Endothelial cell of umbilical vein (primary cell): ENCODE data around the gene SPDEF. TPM values are rescaled to one million over a fixed set of nuclear protein-coding genes. Genes with fewer than 3 reads are reported as not detected.

Experiments used
- BruUV-seq: library from RNA; stranded (reverse); fragments of 400-500 nt; replicated peaks from 2 replicates; lab custom pipeline; 2021; lab: Mats Ljungman, UMichigan
- CTCF ChIA-PET: fragments of 300-600, 350-600 bp; sonication (Branson Sonifier 250); formaldehyde crosslinking; loops from one replicate; lab custom pipeline; 2021; ENCODE audit warnings: antibody characterized with exemption, inconsistent platforms; lab: Charles Lee
- POLR2A ChIA-PET: fragments of 300-600, 350-600 bp; sonication (Branson Sonifier 250); formaldehyde crosslinking; loops from one replicate; lab custom pipeline; 2021; ENCODE audit warnings: antibody characterized with exemption, inconsistent platforms; lab: Charles Lee
- DNase-seq: peaks from one replicate; pipeline ENCODE4 v3.0.0-alpha.2; 2011; ENCODE audit warnings: low read depth, low spot score
- FAIRE-seq: peaks from 2 replicates; lab custom pipeline; 2011; peaks lifted over from hg19 to GRCh38; lab: Jason Lieb, UNC
- H2AFZ ChIP-seq: 2 replicates; pipeline ENCODE4 v1.6.0; 2012; ENCODE audit warnings: low read depth, low read length, control low read depth, inconsistent platforms
- H3K27ac ChIP-seq: 2 replicates; pipeline ENCODE4 v1.5.1; 2011; ENCODE audit warnings: low read depth, mild to moderate bottlenecking, control low read depth, low read length, moderate library complexity; ENCODE audit not compliant: insufficient read depth
- H3K27me3 ChIP-seq, 2 experiments: 2 replicates each; pipeline versions ENCODE4 v1.6.0 to v1.6.1; 2011; ENCODE audit warnings: low read length in 2 of 2, mixed read lengths in 1 of 2; ENCODE audit not compliant: control insufficient read depth in 2 of 2, insufficient read depth in 2 of 2
- H3K36me3 ChIP-seq, 2 experiments: 2 replicates in 1 of 2; 3 replicates in 1 of 2; pipeline ENCODE4 v1.5.1; 2011; ENCODE audit warnings: low read length in 2 of 2, mild to moderate bottlenecking in 1 of 2, moderate library complexity in 1 of 2; ENCODE audit not compliant: control insufficient read depth in 2 of 2, insufficient read depth in 2 of 2; ENCODE audit errors: extremely low read depth in 1 of 2
- H3K4me1 ChIP-seq: 3 replicates; pipeline ENCODE4 v1.5.1; 2011; ENCODE audit warnings: mild to moderate bottlenecking, low read length; ENCODE audit not compliant: control insufficient read depth, insufficient read depth; ENCODE audit errors: extremely low read depth
- H3K4me2 ChIP-seq: 2 replicates; pipeline ENCODE4 v1.6.1; 2011; ENCODE audit warnings: low read length, control low read depth, mixed read lengths; ENCODE audit not compliant: insufficient read depth
- H3K4me3 ChIP-seq, 3 experiments: fragments of 200-600 bp in 1 of 3; sonication (generic), shearing (Covaris generic) in 1 of 3; replicated peaks in 1 of 3; 2 replicates each; pipeline ENCODE4 v1.5.1; 2011 to 2016; ENCODE audit warnings: control low read depth in 3 of 3, low read length in 3 of 3, mild to moderate bottlenecking in 2 of 3, inconsistent platforms in 1 of 3, low read depth in 1 of 3, moderate library complexity in 1 of 3; ENCODE audit not compliant: insufficient read depth in 1 of 3
- H3K79me2 ChIP-seq: 2 replicates; pipeline ENCODE4 v1.6.0; 2012; ENCODE audit warnings: low read length, inconsistent platforms; ENCODE audit not compliant: control insufficient read depth, insufficient read depth
- H3K9ac ChIP-seq: replicated peaks from 2 replicates; pipeline ENCODE3; 2011; ENCODE audit warnings: low read length, control low read depth; ENCODE audit not compliant: insufficient read depth; ENCODE audit errors: extremely low read depth
- H3K9me1 ChIP-seq: replicated peaks from 3 replicates; pipeline ENCODE4 v1.6.0; 2011; ENCODE audit warnings: mild to moderate bottlenecking, low read length; ENCODE audit not compliant: control insufficient read depth, insufficient read depth; ENCODE audit errors: extremely low read depth
- H3K9me3 ChIP-seq: replicated peaks from 2 replicates; pipeline ENCODE4 v1.5.1; 2012; ENCODE audit warnings: low read length, inconsistent platforms; ENCODE audit not compliant: control insufficient read depth, insufficient read depth
- H4K20me1 ChIP-seq: replicated peaks from 2 replicates; pipeline ENCODE3; 2011; ENCODE audit warnings: mild to moderate bottlenecking, low read length; ENCODE audit not compliant: control insufficient read depth, insufficient read depth; ENCODE audit errors: extremely low read depth
- EZH2 ChIP-seq: IDR thresholded peaks from 2 replicates; pipeline ENCODE4 v1.6.1; 2012; ENCODE audit warnings: borderline replicate concordance, low read depth, mild to moderate bottlenecking, moderate library complexity, low read length, inconsistent platforms; ENCODE audit not compliant: severe bottlenecking
- FOS ChIP-seq: IDR thresholded peaks from 2 replicates; pipeline ENCODE4 v1.6.1; 2011; ENCODE audit warnings: mild to moderate bottlenecking, low read length, moderate library complexity, borderline replicate concordance; ENCODE audit not compliant: insufficient read depth
- GATA2 ChIP-seq: IDR thresholded peaks from 2 replicates; pipeline ENCODE4 v1.7.0; 2011; ENCODE audit warnings: low read depth, mild to moderate bottlenecking, moderate library complexity, mixed read lengths, low read length; ENCODE audit not compliant: insufficient read length, insufficient read depth
- JUN ChIP-seq: IDR thresholded peaks from 2 replicates; pipeline ENCODE4 v1.6.1; 2011; ENCODE audit warnings: borderline replicate concordance, low read depth; ENCODE audit not compliant: insufficient read length, insufficient read depth
- MYC ChIP-seq: IDR thresholded peaks from one replicate; pipeline ENCODE4 v1.6.1; 2011; ENCODE audit warnings: mild to moderate bottlenecking, low read depth, low read length
- POLR2A ChIP-seq: IDR thresholded peaks from 2 replicates; pipeline ENCODE4 v1.6.1; 2012; ENCODE audit warnings: low read depth, mild to moderate bottlenecking, control low read depth, low read length
- POLR2AphosphoS5 ChIP-seq: IDR thresholded peaks from 2 replicates; pipeline ENCODE4 v1.6.1; 2012; ENCODE audit warnings: low read depth, mild to moderate bottlenecking, control low read depth, low read length, moderate library complexity; ENCODE audit not compliant: insufficient read depth
- dilution Hi-C: fragments of 300-500 bp; cut with MboI; formaldehyde crosslinking; loops from one replicate; pipeline ENCODE4 v1.15.0; 2019; ENCODE audit warnings: low sequenced_read_pairs; ENCODE audit not compliant: extremely low pct_ligation_motif_present
- intact Hi-C: fragments of 100-400 bp; cut with micrococcal nuclease; formaldehyde crosslinking; loops from one replicate; pipeline ENCODE4 v1.10.0; 2022
- polyA plus RNA-seq, 4 experiments: library from polyadenylated mRNA; depleted of rRNA in 3 of 4; stranded (reverse) in 3 of 4; unstranded in 1 of 4; fragments of >200 nt; gene quantifications; 2 replicates each; pipeline versions ENCODE4 v1.2.1 to v1.2.3, GENCODE V29; 2011 to 2012; ENCODE audit warnings: missing spikeins in 1 of 4
- total RNA-seq: library from RNA; stranded (reverse); gene quantifications from 2 replicates; pipeline ENCODE4 v1.2.3, GENCODE V29; 2021
- TF ChIP-seq, protein P1 (sequence below): IDR thresholded peaks from 2 replicates; pipeline ENCODE4 v1.6.1; 2011; ENCODE audit not compliant: insufficient read depth, insufficient read length
- TF ChIP-seq, protein P2 (sequence below), 2 donors: IDR thresholded peaks; 1 replicate in 1 of 2; 2 replicates in 1 of 2; pipeline ENCODE4 v1.5.1; 2011; ENCODE audit warnings: low read length in 2 of 2, mild to moderate bottlenecking in 2 of 2, moderate library complexity in 2 of 2, control low read depth in 1 of 2, inconsistent platforms in 1 of 2, low read depth in 1 of 2; ENCODE audit not compliant: insufficient read depth in 1 of 2; ENCODE audit errors: extremely low read depth in 1 of 2

Gene SPDEF
- total and polyA plus RNA-seq, 2 donors (not counting 3 experiments of a cell fraction or from before 2014, with no cell fraction given): not detected

GRCh38 chr6:34543421-34543820, 12.7 kb downstream of the SPDEF start:
- Histone ChIP-seq H3K9me3 (no peaks in the 10 kb centered on the region), H2AFZ (no peak overlapping the region), H3K9me1 (no peaks in the 10 kb centered on the region), H3K4me1 (peaks cover 6% of the 10 kb centered on the region), H3K9ac (no peak overlapping the region), H4K20me1 (no peaks in the 10 kb centered on the region), H3K27me3 (no peaks in the 10 kb centered on the region), H3K4me3 (no peak overlapping the region), H3K79me2 (no peaks in the 10 kb centered on the region), H3K4me2 (no peak overlapping the region), H3K27ac (no peak overlapping the region), H3K36me3 (no peaks in the 10 kb centered on the region)
- DNase-seq (peak; percentile 44), FAIRE-seq (peak; percentile 94)
- intact Hi-C loops (no loop called here), dilution Hi-C loops (no loop called here)
- ChIA-PET CTCF (no interaction called here), POLR2A (no interaction called here)
- no peak for TF ChIP-seq POLR2A
- peak; percentile 16 for TF ChIP-seq JUN
- BruUV-seq: no TSS peak

DNA sequence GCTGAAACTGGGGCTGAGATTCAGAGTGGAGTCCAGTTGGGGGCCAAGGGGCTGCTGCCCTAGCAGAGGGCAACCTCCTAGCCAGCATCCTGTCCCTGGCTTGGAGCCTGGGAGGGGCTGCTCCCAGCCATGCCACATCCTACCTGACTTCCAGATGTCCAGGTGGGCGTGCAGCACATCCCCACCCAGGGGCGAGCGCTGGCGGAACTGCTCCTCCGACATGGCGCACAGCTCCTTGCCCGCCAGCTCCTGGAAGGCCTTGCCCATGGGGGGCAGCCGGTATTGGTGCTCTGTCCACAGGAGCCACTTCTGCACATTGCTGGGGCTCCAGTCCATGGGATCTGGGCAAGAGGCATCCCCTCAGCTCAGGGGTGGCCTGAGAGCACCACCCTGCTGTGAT, 15.3 kb downstream of the SPDEF start:
- H3K79me2 ChIP-seq: no peaks in the 10 kb centered on the region
- dilution Hi-C loops (no loop called here), intact Hi-C loops (no loop called here)
- TF ChIP-seq JUN (no peak), MYC (no peak), EZH2 (no peak), GATA2 (no peak), FOS (no peak), POLR2AphosphoS5 (no peak), POLR2A (no peak)
- TF ChIP-seq, protein P1, sequence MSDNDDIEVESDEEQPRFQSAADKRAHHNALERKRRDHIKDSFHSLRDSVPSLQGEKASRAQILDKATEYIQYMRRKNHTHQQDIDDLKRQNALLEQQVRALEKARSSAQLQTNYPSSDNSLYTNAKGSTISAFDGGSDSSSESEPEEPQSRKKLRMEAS: no peak
- TF ChIP-seq, protein P2, sequence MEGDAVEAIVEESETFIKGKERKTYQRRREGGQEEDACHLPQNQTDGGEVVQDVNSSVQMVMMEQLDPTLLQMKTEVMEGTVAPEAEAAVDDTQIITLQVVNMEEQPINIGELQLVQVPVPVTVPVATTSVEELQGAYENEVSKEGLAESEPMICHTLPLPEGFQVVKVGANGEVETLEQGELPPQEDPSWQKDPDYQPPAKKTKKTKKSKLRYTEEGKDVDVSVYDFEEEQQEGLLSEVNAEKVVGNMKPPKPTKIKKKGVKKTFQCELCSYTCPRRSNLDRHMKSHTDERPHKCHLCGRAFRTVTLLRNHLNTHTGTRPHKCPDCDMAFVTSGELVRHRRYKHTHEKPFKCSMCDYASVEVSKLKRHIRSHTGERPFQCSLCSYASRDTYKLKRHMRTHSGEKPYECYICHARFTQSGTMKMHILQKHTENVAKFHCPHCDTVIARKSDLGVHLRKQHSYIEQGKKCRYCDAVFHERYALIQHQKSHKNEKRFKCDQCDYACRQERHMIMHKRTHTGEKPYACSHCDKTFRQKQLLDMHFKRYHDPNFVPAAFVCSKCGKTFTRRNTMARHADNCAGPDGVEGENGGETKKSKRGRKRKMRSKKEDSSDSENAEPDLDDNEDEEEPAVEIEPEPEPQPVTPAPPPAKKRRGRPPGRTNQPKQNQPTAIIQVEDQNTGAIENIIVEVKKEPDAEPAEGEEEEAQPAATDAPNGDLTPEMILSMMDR (IDR thresholded peaks at IDR 0.05; ENCODE audit: extremely low read depth in 1 of 2, insufficient read depth in 1 of 2, low read depth in 1 of 2, low read length in 2 of 2): no peak
- peaks cover 6% of the 10 kb centered on the region for H3K4me1 ChIP-seq
- ChIA-PET CTCF (no interaction called here), POLR2A (no interaction called here)
- no peaks in the 10 kb centered on the region for H3K36me3 ChIP-seq
- no peaks in the 10 kb centered on the region for H3K27me3 ChIP-seq
- FAIRE-seq (no peak), DNase-seq (no peak)
- H3K9me1 ChIP-seq: no peaks in the 10 kb centered on the region
- BruUV-seq: no TSS peak
- no peak overlapping the region for H3K9ac ChIP-seq
- no peaks in the 10 kb centered on the region for H3K9me3 ChIP-seq
- no peak overlapping the region for H2AFZ ChIP-seq
- no peak overlapping the region for H3K4me3 ChIP-seq
- no peak overlapping the region for H3K4me2 ChIP-seq
- H4K20me1 ChIP-seq: no peaks in the 10 kb centered on the region
- no peak overlapping the region for H3K27ac ChIP-seq
